Kasumi-1 (cell line): ENCODE measurements around the gene KLK14.

ENCODE experiments used
- DNase-seq, 2 experiments: peaks; one replicate each; lab custom pipeline; 2025; lab: John Stamatoyannopoulos, UW

The KLK14 gene

GRCh38 chr19:51044327-51044726, 38.4 kb downstream of the KLK14 start:
- no peak for DNase-seq

DNA sequence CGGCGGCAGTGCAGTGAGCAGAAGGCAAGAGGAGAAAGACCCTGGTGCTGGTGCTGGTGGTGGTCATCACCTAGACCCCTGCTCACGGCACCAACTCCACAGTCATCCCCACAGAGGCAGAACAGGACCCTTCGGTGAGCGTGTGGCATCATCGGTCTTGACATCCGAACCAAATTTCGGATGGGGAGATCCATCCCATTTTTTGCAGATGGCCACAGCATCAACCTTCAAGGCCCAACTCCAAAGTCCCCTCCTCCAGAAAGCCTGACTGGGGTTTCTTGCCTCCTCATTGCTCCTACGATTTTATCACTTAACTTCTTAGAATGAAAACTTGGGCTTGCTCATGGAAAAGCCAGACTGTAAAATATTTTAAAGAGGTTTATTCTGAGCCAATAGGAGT, 39.2 kb downstream of the KLK14 start:
- no peak for DNase-seq

DNA sequence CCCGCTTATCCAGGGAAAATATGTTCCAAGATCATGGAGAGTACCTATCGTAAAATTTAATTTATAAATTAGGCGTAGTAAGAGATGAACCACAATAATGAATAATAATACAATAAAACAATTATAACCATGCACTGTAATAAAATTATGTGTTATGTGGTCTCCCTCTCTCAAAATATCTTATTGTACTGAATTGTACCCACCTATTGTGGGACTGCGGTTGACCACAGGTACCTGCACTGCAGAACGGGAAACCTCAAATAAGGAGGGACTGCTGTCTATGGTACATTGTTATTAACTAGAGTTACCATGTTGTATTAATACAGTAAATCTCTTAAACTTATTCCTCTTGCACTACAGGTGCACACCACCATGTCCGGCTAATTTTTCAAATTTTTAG, 42.5 kb downstream of the KLK14 start:
- no peak for DNase-seq

GRCh38 chr19:51036519-51036918, 46.2 kb downstream of the KLK14 start:
- no peak for DNase-seq

GRCh38 chr19:51034704-51035103, 48.0 kb downstream of the KLK14 start, which contains the start of gene KLK12:
TSS of gene KLK12 (minus strand) at chr19:51035002. CDS start at chr19:51034621, 381 bp downstream.
- no peak for DNase-seq

DNA sequence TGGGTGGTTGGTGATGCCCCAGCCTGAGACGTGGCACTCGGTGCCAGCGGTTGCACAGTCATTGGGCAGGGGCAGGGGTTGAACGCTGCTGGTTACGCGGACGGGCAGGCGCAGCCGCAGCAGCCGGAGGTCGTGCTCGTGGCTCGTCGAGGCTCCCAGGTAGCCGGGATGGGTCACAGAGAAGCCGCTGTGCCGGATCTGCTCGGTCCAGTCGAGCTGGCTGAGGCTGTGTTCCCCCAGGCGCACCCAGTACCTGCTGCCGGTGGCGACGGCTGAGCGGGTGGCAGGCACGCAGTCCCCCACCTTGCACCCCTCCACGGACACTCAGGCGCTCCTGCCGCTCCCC, 50.8 kb downstream of the KLK14 start:
- DNase-seq = no peak

DNA sequence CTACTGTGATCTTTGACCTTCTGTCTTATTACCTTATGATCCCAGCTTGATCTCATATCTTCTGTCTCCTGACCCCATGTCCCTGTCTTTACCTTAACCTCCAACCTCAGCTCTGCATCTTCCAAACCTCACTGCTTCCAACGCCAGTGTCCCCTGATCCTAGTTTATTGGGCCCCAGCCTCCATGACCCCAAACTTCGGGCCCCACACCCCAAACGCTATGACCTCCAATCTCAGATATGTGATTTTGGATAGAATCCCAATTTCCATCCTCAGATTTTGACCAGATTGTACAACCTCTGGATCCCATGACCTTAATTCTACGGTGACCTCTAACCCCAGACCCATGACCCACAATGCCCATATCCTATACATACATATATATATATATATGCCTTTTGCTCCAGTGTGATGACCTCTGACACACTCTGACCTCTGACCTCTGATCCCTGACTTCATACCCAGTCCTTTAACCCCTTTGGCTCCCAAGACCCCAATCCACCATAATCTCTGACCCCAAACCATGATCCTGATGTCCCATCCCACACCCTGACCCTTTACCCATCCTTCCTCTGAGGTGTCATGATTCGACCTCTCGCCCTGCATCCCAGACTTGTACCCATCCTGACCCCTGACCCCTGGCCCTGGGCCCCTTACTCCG, 51.3 kb downstream of the KLK14 start:
- DNase-seq = no peak

DNA sequence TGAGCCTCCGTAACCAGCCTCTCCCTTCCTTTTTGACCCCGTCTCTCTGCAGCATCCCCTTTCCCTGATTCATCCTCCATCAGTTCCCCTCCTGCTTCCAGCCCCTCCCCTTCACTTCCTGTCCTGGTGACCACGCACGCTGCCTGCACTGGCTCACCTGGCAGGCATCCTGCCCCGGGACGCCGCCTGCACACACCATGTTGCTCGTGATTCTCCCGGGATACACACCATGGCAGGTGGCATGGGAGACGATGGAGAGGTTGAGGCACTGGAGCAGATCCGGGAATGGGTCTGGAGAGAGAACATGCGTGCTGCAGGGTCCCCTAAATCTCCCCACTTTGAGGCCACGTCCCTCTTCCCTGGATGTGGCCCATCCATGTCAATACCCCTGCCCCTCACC, 52.1 kb downstream of the KLK14 start:
- DNase-seq = no peak

DNA sequence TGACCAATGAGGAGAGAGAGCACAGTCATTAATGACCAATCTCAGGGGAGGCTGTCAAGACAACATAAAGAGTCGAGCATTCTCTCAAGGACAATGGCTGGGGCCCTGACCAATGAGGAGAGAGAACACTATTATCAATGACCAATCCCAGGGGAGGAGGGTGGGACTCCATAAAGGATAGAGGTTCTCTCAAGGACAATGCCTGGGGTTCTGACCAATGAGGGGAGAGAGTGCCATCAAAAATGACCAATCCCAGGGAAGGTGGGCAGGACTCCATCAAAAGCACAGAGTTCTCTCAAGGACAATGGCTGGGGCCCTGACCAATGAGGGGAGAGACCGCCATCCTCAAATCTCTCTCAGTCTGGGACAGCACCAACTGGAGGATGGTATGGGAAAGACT, 53.0 kb downstream of the KLK14 start:
- no peak for DNase-seq
